PC-3 (cell line): ENCODE data around the gene FAM228B.

Experiments used
- CTCF ChIP-seq: fragments of 300-600 bp; sonication (generic); conservative IDR thresholded peaks from 2 replicates; pipeline ENCODE4 v1.5.1; 2017; ENCODE audit warnings: antibody characterized with exemption, low read depth, mild to moderate bottlenecking, low read length
- EZH2 ChIP-seq: fragments of 300-600 bp; sonication (generic); IDR thresholded peaks from one replicate; pipeline ENCODE4 v1.6.1; 2017; ENCODE audit warnings: antibody characterized with exemption, mild to moderate bottlenecking, low read length; ENCODE audit not compliant: unreplicated experiment
- EZH2phosphoT487 ChIP-seq: fragments of 300-600 bp; sonication (generic); IDR thresholded peaks from 2 replicates; pipeline ENCODE4 v1.6.1; 2018; ENCODE audit warnings: mild to moderate bottlenecking, antibody characterized with exemption, low read length, borderline replicate concordance

- TF ChIP-seq CTCF (no peak), EZH2 (no peak), EZH2phosphoT487 (no peak)
Observed at GRCh38 chr2:24104110-24104650, 19.1 kb upstream of the FAM228B start.
